SK-N-SH (cell line): ENCODE measurements around the gene ACVR1B. TPM values are rescaled to one million over a fixed set of nuclear protein-coding genes. Genes with fewer than 3 reads are reported as not detected.

ENCODE experiments used
- CTCF ChIA-PET: fragments of 300-600, 350-600 bp; formaldehyde crosslinking; extraction: SDS; loops from one replicate; lab custom pipeline; 2021; lab: Yijun Ruan, JAX
- POLR2A ChIA-PET: fragments of 350-600 bp; sonication (Branson Sonifier 250); formaldehyde crosslinking; extraction: SDS; loops from one replicate; lab custom pipeline; 2020; ENCODE audit warnings: antibody characterized with exemption, inconsistent platforms; lab: Yijun Ruan, JAX
- DNase-seq: peaks from one replicate; pipeline ENCODE4 v3.0.0; 2012
- H2AFZ ChIP-seq: fragments of 200-600 bp; sonication (generic); 2 replicates; pipeline ENCODE4 v1.8.1; 2016; ENCODE audit warnings: antibody characterized with exemption, mild to moderate bottlenecking, low read depth
- H3F3A ChIP-seq: fragments of 200-600 bp; sonication (generic); replicated peaks from 2 replicates; pipeline ENCODE3; 2016; ENCODE audit warnings: antibody characterized with exemption, mild to moderate bottlenecking; ENCODE audit not compliant: insufficient read depth
- H3K27ac ChIP-seq, 2 experiments: fragments of 200-500 bp in 1 of 2; fragments of 200-600 bp in 1 of 2; sonication (Bioruptor generic) in 1 of 2; sonication (generic), shearing (Covaris generic) in 1 of 2; 2 replicates each; pipeline versions ENCODE4 v1.5.1 to v1.6.1; 2014 to 2016; ENCODE audit warnings: low read depth in 2 of 2, inconsistent platforms in 1 of 2, low read length in 1 of 2, mild to moderate bottlenecking in 1 of 2, mixed read lengths in 1 of 2
- H3K27me3 ChIP-seq: fragments of 200-600 bp; sonication (generic), shearing (Covaris generic); 2 replicates; pipeline ENCODE4 v1.6.1; 2016; ENCODE audit warnings: mixed run types; ENCODE audit not compliant: insufficient read depth
- H3K36me3 ChIP-seq, 2 experiments: fragments of 200-500 bp in 1 of 2; fragments of 200-600 bp in 1 of 2; sonication (Bioruptor generic) in 1 of 2; sonication (generic) in 1 of 2; replicated peaks in 1 of 2; 2 replicates each; pipeline versions ENCODE3 to v1.5.1; 2014 to 2016; ENCODE audit warnings: low read length in 1 of 2, mild to moderate bottlenecking in 1 of 2; ENCODE audit not compliant: insufficient read depth in 2 of 2, control insufficient read depth in 1 of 2
- H3K4me1 ChIP-seq, 2 experiments: fragments of 200-500 bp in 1 of 2; fragments of 200-600 bp in 1 of 2; sonication (Bioruptor generic) in 1 of 2; sonication (generic), shearing (Covaris generic) in 1 of 2; 2 replicates each; pipeline versions ENCODE4 v1.5.1 to v1.6.1; 2014 to 2016; ENCODE audit warnings: low read depth in 1 of 2, low read length in 1 of 2, mixed run types in 1 of 2; ENCODE audit not compliant: insufficient read depth in 2 of 2, control insufficient read depth in 1 of 2
- H3K4me2 ChIP-seq: fragments of 200-600 bp; sonication (generic), shearing (Covaris generic); 2 replicates; pipeline ENCODE4 v1.6.1; 2017; ENCODE audit warnings: mixed run types
- H3K4me3 ChIP-seq, 2 experiments: fragments of 200-500 bp in 1 of 2; fragments of 200-600 bp in 1 of 2; sonication (Bioruptor generic) in 1 of 2; sonication (generic), shearing (Covaris generic) in 1 of 2; 2 replicates each; pipeline versions ENCODE4 v1.5.1 to v1.8.1; 2014 to 2016; ENCODE audit warnings: low read depth in 2 of 2, inconsistent platforms in 1 of 2, low read length in 1 of 2, mild to moderate bottlenecking in 1 of 2, mixed read lengths in 1 of 2, moderate library complexity in 1 of 2
- H3K79me2 ChIP-seq: fragments of 200-600 bp; sonication (generic); 2 replicates; pipeline ENCODE4 v1.8.1; 2017; ENCODE audit warnings: mild to moderate bottlenecking; ENCODE audit not compliant: insufficient read depth
- H3K9ac ChIP-seq: fragments of 200-600 bp; sonication (generic); 2 replicates; pipeline ENCODE4 v1.6.1; 2017; ENCODE audit warnings: mixed run types
- H3K9me2 ChIP-seq: fragments of 200-600 bp; sonication (generic); 2 replicates; pipeline ENCODE4 v1.6.1; 2017; ENCODE audit warnings: mixed run types
- H3K9me3 ChIP-seq: fragments of 200-600 bp; sonication (generic); 2 replicates; pipeline ENCODE4 v1.6.1; 2017; ENCODE audit warnings: mixed run types, mild to moderate bottlenecking, moderate library complexity
- H4K20me1 ChIP-seq: fragments of 200-600 bp; sonication (generic); 2 replicates; pipeline ENCODE4 v1.6.1; 2017; ENCODE audit warnings: mild to moderate bottlenecking, mixed run types; ENCODE audit not compliant: insufficient read depth
- ELF1 ChIP-seq: IDR thresholded peaks from 2 replicates; pipeline ENCODE4 v1.4.0; 2012
- EP300 ChIP-seq, 2 experiments: IDR thresholded peaks; 2 replicates each; pipeline versions ENCODE4 v1.4.0 to v1.6.1; 2012; ENCODE audit warnings: borderline replicate concordance in 1 of 2, low read depth in 1 of 2, low read length in 1 of 2
- EZH2phosphoT487 ChIP-seq: fragments of 200-600 bp; sonication (generic); IDR thresholded peaks from 2 replicates; pipeline ENCODE4 v1.6.1; 2017; ENCODE audit warnings: low read depth, mixed run types, mild to moderate bottlenecking, antibody characterized with exemption, moderate library complexity, borderline replicate concordance
- FOSL2 ChIP-seq: IDR thresholded peaks from 2 replicates; pipeline ENCODE4 v1.4.0; 2012; ENCODE audit warnings: low read depth, mild to moderate bottlenecking, moderate library complexity, borderline replicate concordance
- FOXJ3 ChIP-seq: sonication (generic); formaldehyde crosslinking; IDR thresholded peaks from 2 replicates; pipeline ENCODE4 v1.5.1; 2020; ENCODE audit warnings: mild to moderate bottlenecking, missing genetic modification reagents
- FOXM1 ChIP-seq: IDR thresholded peaks from 2 replicates; pipeline ENCODE4 v1.4.0; 2012; ENCODE audit warnings: low read depth, mild to moderate bottlenecking
- GATA2 ChIP-seq: sonication (generic); formaldehyde crosslinking; IDR thresholded peaks from 2 replicates; pipeline ENCODE4 v1.5.0; 2020; ENCODE audit warnings: mild to moderate bottlenecking, missing genetic modification reagents
- MXI1 ChIP-seq: IDR thresholded peaks from 2 replicates; pipeline ENCODE4 v1.6.1; 2012; ENCODE audit warnings: mild to moderate bottlenecking, low read depth, low read length, improper control_type of control experiment
- TCF12 ChIP-seq: IDR thresholded peaks from 2 replicates; pipeline ENCODE4 v1.4.0; 2012
- YY1 ChIP-seq: IDR thresholded peaks from 2 replicates; pipeline ENCODE4 v1.4.0; 2012; ENCODE audit warnings: low read depth, mild to moderate bottlenecking
- WGBS: methylation state at CpG from one replicate; pipeline ENCODE4 v1.1.6; 2017; ENCODE audit warnings: low lambda C conversion rate; 5-methylcytosine and 5-hydroxymethylcytosine counted together
- polyA plus RNA-seq, 3 experiments: library from polyadenylated mRNA; depleted of rRNA; stranded (reverse); fragments of >200 nt; gene quantifications; 2 replicates each; pipeline ENCODE4 v1.2.3, GENCODE V29; 2012
- TF ChIP-seq, protein P1 (sequence below): IDR thresholded peaks from 2 replicates; pipeline ENCODE4 v1.4.0; 2012; ENCODE audit warnings: low read depth, borderline replicate concordance
- TF ChIP-seq, protein P2 (sequence below): IDR thresholded peaks from 2 replicates; pipeline ENCODE4; 2012
- TF ChIP-seq, protein P3 (sequence below): fragments of 150-350 bp; IDR thresholded peaks from 2 replicates; pipeline ENCODE4 v1.6.1; 2017; ENCODE audit warnings: antibody characterized with exemption, low read length, low read depth, borderline replicate concordance
- TF ChIP-seq, protein P4 (sequence below): fragments of 150-350 bp; IDR thresholded peaks from 2 replicates; pipeline ENCODE4 v1.6.1; 2016; ENCODE audit warnings: mild to moderate bottlenecking, low read depth, low read length
- TF ChIP-seq, protein P5 (sequence below): IDR thresholded peaks from 2 replicates; pipeline ENCODE4 v1.4.0; 2012; ENCODE audit warnings: low read depth, borderline replicate concordance

The ACVR1B gene
- polyA plus RNA-seq, 1 of the 3 experiments (the other 2 are of a cell fraction): 12.1 TPM

DNA sequence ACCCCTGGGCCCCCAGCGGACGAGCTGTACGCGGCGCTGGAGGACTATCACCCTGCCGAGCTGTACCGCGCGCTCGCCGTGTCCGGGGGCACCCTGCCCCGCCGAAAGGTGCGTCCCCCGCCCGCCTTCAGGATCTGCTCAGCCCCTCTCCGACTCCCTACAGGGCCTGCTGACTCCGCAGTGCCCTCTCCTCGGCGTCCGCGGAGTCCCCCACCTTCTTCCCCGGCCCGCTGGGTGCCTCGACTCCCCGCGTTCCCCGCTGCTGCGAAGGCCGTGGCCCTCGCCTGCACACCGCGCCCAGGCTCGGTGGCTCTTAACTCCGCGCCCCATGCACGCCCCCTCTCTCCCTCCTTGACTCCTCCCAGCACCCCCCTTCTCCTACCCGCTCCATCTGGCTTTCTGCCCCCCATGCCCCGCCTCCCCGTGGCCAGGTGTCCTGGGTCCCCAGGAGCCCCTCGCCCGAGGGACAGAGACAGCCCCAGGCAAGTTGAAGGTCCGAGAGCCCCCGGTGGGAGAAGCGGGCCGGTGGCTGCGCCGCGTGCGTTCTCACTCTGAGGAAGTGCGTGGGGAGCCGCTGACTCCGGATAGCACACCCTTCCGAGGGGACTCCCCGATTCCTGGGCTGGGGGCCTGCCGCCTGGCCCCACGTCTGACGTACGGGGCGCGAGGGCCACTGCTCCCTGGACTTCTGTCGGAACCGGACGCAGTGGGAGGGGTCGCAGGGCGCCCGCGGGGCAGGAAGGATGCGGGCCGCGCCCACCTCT, 55.8 kb downstream of the ACVR1B start (continued):
- TF ChIP-seq, protein P1, sequence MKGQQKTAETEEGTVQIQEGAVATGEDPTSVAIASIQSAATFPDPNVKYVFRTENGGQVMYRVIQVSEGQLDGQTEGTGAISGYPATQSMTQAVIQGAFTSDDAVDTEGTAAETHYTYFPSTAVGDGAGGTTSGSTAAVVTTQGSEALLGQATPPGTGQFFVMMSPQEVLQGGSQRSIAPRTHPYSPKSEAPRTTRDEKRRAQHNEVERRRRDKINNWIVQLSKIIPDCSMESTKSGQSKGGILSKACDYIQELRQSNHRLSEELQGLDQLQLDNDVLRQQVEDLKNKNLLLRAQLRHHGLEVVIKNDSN: no peak
- no peak for TF ChIP-seq TCF12

DNA sequence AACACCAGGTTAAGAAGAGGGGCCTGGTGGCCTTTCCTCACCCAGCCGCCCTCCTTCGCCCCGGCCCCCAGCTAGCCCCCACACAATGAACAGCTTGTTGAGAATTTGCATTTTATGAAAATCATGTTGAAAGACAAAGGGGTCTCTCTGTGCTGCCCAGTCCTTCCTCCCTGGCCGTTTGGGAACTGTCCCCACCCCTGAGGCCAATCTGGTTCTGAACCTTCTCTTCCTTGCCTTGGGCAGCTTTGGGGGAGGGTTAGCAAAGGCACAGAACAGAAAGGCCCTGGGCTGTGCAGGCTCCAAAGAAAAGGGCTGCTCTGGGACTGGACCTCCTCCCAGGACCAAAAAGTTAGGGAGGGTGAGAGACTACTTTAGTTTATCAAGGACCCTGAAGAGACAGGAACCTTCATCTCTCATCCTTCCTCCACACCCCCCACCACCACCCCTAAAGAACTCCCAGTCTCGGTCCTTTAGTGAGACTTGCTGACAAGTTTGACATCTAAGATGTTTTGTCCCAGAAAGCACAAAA, 56.5 kb downstream of the ACVR1B start:
- Histone ChIP-seq H3K9ac (no peak overlapping the region), H3K27ac (no peak overlapping the region), H3K4me3 (no peak overlapping the region; a peak in 1 of 4 replicates), H3K4me1 (peaks cover 0 to 32% of the 10 kb centered on the region in 2 experiments; a peak in 2 of 4 replicates), H3K9me2 (no peaks in the 10 kb centered on the region), H3K36me3 (no peaks in the 10 kb centered on the region), H3K79me2 (no peaks in the 10 kb centered on the region), H2AFZ (no peak overlapping the region), H3F3A (peaks cover 5% of the 10 kb centered on the region), H3K4me2 (peak overlapping the region; percentile 79; the same call in 1 of the 2 replicates), H3K27me3 (no peaks in the 10 kb centered on the region), H4K20me1 (no peaks in the 10 kb centered on the region), H3K9me3 (no peaks in the 10 kb centered on the region)
- TF ChIP-seq, protein P2, sequence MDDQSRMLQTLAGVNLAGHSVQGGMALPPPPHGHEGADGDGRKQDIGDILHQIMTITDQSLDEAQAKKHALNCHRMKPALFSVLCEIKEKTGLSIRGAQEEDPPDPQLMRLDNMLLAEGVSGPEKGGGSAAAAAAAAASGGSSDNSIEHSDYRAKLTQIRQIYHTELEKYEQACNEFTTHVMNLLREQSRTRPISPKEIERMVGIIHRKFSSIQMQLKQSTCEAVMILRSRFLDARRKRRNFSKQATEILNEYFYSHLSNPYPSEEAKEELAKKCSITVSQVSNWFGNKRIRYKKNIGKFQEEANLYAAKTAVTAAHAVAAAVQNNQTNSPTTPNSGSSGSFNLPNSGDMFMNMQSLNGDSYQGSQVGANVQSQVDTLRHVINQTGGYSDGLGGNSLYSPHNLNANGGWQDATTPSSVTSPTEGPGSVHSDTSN: no peak
- no peak for TF ChIP-seq EZH2phosphoT487
- TF ChIP-seq MXI1: no peak
- no peak for TF ChIP-seq GATA2 (CRISPR knock-in tag)
- TF ChIP-seq, protein P1: no peak
- no peak for TF ChIP-seq TCF12
- TF ChIP-seq FOXM1: no peak
- TF ChIP-seq, protein P3, sequence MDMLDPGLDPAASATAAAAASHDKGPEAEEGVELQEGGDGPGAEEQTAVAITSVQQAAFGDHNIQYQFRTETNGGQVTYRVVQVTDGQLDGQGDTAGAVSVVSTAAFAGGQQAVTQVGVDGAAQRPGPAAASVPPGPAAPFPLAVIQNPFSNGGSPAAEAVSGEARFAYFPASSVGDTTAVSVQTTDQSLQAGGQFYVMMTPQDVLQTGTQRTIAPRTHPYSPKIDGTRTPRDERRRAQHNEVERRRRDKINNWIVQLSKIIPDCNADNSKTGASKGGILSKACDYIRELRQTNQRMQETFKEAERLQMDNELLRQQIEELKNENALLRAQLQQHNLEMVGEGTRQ: no peak
- no peak for TF ChIP-seq EP300 (IDR thresholded peaks at IDR 0.05; ENCODE audit: borderline replicate concordance in 1 of 2, low read depth in 1 of 2, low read length in 1 of 2)
- no peak for TF ChIP-seq FOXJ3 (CRISPR knock-in tag)
- no peak for TF ChIP-seq YY1
- no peak for TF ChIP-seq FOSL2
- TF ChIP-seq, protein P4, sequence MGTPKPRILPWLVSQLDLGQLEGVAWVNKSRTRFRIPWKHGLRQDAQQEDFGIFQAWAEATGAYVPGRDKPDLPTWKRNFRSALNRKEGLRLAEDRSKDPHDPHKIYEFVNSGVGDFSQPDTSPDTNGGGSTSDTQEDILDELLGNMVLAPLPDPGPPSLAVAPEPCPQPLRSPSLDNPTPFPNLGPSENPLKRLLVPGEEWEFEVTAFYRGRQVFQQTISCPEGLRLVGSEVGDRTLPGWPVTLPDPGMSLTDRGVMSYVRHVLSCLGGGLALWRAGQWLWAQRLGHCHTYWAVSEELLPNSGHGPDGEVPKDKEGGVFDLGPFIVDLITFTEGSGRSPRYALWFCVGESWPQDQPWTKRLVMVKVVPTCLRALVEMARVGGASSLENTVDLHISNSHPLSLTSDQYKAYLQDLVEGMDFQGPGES: no peak
- TF ChIP-seq, protein P5, sequence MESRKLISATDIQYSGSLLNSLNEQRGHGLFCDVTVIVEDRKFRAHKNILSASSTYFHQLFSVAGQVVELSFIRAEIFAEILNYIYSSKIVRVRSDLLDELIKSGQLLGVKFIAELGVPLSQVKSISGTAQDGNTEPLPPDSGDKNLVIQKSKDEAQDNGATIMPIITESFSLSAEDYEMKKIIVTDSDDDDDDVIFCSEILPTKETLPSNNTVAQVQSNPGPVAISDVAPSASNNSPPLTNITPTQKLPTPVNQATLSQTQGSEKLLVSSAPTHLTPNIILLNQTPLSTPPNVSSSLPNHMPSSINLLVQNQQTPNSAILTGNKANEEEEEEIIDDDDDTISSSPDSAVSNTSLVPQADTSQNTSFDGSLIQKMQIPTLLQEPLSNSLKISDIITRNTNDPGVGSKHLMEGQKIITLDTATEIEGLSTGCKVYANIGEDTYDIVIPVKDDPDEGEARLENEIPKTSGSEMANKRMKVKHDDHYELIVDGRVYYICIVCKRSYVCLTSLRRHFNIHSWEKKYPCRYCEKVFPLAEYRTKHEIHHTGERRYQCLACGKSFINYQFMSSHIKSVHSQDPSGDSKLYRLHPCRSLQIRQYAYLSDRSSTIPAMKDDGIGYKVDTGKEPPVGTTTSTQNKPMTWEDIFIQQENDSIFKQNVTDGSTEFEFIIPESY: no peak
- TF ChIP-seq ELF1: no peak
- ChIA-PET CTCF (interaction anchor here (1.0 to 13.1 kb wide), 4 partner anchors 14 to 114 kb away, joined by 3 to 526 read pairs (median 3); no protein-coding TSS in a partner anchor), POLR2A (no interaction called here)
- DNase-seq: no peak
- 80% methylated on average over 5 of the region's 5 CpGs for WGBS
